Astrocyte of the spinal cord (primary cell): ENCODE measurements around the gene PERCC1.
"Not testable (repeated sequence)": the region's sequence is repeated elsewhere in the genome, so short reads cannot be mapped to it uniquely, and the experiment has no call there.

Experiments used
- DNase-seq: peaks from one replicate; pipeline ENCODE4 v3.0.0; 2011; ENCODE audit warnings: low read depth, low spot score
- H3K4me3 ChIP-seq: 2 replicates; pipeline ENCODE4 v1.5.1; 2011; ENCODE audit warnings: low read depth, mild to moderate bottlenecking, low read length, moderate library complexity
- in situ Hi-C: cut with HindIII; loops from 2 replicates; pipeline ENCODE4 v1.10.0; 2017; ENCODE audit warnings: low sequenced_read_pairs
- TF ChIP-seq, protein P1 (sequence below): IDR thresholded peaks from 2 replicates; pipeline ENCODE4 v1.5.1; 2012; ENCODE audit warnings: low read depth, mild to moderate bottlenecking, low read length, inconsistent platforms

The PERCC1 gene

DNA sequence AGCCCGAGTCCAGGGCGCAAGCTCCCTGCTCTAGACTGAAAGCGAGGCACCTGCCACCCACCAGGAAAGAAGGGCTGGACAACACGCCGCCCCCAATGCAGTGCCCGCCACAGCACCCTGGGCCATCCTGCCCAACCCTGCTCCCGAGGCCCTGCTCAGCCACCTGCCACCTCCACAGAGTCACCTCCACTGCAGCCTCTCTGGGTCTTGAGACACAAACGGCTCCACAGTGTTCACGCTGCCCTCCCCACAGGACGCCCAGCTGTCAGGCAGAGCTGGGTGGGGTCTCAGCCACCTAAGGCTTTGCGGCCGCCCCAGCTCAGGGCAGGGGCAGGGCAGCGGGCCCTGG lies 34.7 kb downstream of the PERCC1 start:
- H3K4me3 ChIP-seq, result no peak overlapping the region
- no peak for DNase-seq
- TF ChIP-seq, protein P1, sequence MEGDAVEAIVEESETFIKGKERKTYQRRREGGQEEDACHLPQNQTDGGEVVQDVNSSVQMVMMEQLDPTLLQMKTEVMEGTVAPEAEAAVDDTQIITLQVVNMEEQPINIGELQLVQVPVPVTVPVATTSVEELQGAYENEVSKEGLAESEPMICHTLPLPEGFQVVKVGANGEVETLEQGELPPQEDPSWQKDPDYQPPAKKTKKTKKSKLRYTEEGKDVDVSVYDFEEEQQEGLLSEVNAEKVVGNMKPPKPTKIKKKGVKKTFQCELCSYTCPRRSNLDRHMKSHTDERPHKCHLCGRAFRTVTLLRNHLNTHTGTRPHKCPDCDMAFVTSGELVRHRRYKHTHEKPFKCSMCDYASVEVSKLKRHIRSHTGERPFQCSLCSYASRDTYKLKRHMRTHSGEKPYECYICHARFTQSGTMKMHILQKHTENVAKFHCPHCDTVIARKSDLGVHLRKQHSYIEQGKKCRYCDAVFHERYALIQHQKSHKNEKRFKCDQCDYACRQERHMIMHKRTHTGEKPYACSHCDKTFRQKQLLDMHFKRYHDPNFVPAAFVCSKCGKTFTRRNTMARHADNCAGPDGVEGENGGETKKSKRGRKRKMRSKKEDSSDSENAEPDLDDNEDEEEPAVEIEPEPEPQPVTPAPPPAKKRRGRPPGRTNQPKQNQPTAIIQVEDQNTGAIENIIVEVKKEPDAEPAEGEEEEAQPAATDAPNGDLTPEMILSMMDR, result no peak
- in situ Hi-C loops, result no loop called here

DNA sequence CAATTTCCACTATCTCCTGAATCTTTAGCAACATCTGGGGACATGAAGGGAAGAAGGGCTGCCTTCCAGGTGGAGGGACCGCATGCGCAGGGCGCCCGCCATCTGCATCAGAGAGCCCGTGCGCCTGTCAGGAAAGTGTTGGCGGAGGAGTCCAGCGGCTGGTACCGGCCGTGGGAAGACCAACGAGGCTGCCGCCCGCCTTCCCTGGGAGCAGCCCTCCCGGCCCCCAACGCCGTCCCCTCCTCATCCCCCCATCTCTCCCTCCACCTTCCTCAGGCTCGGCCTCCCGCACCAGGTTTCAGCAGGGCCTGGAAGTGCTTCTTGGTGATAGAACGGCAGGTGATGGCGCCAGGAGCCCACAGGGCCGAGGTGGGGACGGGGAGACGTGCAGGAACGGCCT lies 35.2 kb downstream of the PERCC1 start:
- in situ Hi-C loops, result no loop called here
- TF ChIP-seq, protein P1, result no peak

DNA sequence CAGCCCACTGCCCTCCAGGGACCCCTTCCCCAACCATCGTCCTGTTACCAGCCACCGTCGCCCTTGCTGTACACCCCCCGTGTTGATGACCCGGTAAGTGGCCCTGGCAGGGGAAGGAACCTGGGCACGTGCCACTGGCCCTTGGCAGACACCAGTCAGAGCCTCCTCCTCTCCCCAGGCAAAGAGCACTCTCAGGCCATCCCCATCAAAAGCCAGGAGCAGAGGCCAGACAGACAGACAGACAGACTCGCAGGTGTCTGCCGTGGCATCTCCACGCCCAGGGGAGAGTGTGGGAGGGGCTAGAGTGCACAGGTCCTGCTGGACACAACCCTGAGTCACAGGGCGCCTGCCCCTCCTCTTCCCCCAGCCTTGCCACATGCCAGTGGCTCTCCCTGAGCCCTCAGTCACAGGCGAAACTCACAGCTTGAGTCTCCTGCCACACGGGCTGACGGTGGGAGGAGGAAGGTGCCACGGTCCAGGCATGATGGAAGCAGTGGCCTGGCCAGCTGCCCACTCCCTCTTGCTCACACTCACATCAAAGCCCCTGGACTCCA lies 36.2 kb downstream of the PERCC1 start:
- DNase-seq, result no peak
- TF ChIP-seq, protein P1, result no peak
- no peak overlapping the region for H3K4me3 ChIP-seq
- in situ Hi-C loops, result no loop called here

More for the DNA sequence above, 35.2 kb downstream of the PERCC1 start:
- H3K4me3 ChIP-seq, result no peak overlapping the region
- no peak for DNase-seq

DNA sequence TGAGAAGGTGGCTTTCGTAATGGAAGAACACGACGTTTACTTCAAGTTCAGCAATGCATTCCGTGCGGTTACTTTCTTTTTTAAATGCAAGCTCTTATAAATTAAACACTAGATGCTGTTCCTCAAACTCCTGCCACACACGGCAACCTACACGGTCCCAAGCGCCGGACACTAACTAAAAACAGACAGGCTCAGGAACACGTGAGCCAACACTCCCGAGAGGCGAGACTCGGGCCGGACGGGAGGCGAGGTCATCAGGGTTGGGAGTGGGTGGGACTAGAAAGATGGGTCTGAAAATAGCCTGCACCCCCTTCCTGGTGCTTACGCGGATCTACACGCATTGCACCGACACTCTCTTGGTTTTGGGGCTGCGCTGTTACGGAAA lies 37.5 kb downstream of the PERCC1 start:
- no peak overlapping the region for H3K4me3 ChIP-seq
- TF ChIP-seq, protein P1, result no peak
- in situ Hi-C loops, result no loop called here
- no peak for DNase-seq

GRCh38 chr16:1469141-1469540 lies 38.3 kb downstream of the PERCC1 start:
- DNase-seq, in situ Hi-C loops, H3K4me3 ChIP-seq: not testable (repeated sequence)

GRCh38 chr16:1469693-1470201 lies 38.9 kb downstream of the PERCC1 start:
- DNase-seq, result no peak
- TF ChIP-seq, protein P1, result no peak
- in situ Hi-C loops, result no loop called here
- no peak overlapping the region for H3K4me3 ChIP-seq

GRCh38 chr16:1470481-1471251 lies 39.8 kb downstream of the PERCC1 start:
- DNase-seq, result no peak
- in situ Hi-C loops, result no loop called here
- TF ChIP-seq, protein P1, result no peak
- H3K4me3 ChIP-seq, result no peak overlapping the region
